Measurements from ENCODE around the gene ADAM22.

ADAM22 gene

GRCh38 chr7:88042803-88043202 lies 108.8 kb downstream of the ADAM22 start:
- no peak overlapping the region for H3K4me2 ChIP-seq (ENCODE audit: low read length)
- H3K9me2 ChIP-seq (replicated peaks; ENCODE audit: control insufficient read depth, low read length), result no peaks in the 10 kb centered on the region

GRCh38 chr7:88044069-88044468 lies 110.0 kb downstream of the ADAM22 start:
- Histone ChIP-seq H3K27me3 (ENCODE audit: control insufficient read depth, low read length) (no peaks in the 10 kb centered on the region), H3K4me1 (ENCODE audit: control insufficient read depth, low read length) (no peaks in the 10 kb centered on the region), H3K79me2 (ENCODE audit: control insufficient read depth, low read length) (no peaks in the 10 kb centered on the region), H3K9me3 (ENCODE audit: control insufficient read depth, insufficient read depth, low read length) (no peaks in the 10 kb centered on the region), H3F3A (ENCODE audit: control insufficient read depth, insufficient read depth) (no peaks in the 10 kb centered on the region), H4K20me1 (ENCODE audit: control insufficient read depth, insufficient read depth, low read depth, low read length) (no peaks in the 10 kb centered on the region), H3K4me3 (ENCODE audit: low read length) (no peak overlapping the region), H3K4me2 (ENCODE audit: low read length) (no peak overlapping the region), H3K27ac (ENCODE audit: low read depth, low read length) (no peak overlapping the region), H3K9me2 (replicated peaks; ENCODE audit: control insufficient read depth, low read length) (no peaks in the 10 kb centered on the region), H3K36me3 (ENCODE audit: control insufficient read depth, low read length) (no peaks in the 10 kb centered on the region)
- TF ChIP-seq EZH2phosphoT487 (IDR thresholded peaks at IDR 0.05; ENCODE audit: borderline replicate concordance, low read length), result no peak
- TF ChIP-seq, protein P1, sequence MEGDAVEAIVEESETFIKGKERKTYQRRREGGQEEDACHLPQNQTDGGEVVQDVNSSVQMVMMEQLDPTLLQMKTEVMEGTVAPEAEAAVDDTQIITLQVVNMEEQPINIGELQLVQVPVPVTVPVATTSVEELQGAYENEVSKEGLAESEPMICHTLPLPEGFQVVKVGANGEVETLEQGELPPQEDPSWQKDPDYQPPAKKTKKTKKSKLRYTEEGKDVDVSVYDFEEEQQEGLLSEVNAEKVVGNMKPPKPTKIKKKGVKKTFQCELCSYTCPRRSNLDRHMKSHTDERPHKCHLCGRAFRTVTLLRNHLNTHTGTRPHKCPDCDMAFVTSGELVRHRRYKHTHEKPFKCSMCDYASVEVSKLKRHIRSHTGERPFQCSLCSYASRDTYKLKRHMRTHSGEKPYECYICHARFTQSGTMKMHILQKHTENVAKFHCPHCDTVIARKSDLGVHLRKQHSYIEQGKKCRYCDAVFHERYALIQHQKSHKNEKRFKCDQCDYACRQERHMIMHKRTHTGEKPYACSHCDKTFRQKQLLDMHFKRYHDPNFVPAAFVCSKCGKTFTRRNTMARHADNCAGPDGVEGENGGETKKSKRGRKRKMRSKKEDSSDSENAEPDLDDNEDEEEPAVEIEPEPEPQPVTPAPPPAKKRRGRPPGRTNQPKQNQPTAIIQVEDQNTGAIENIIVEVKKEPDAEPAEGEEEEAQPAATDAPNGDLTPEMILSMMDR (IDR thresholded peaks at IDR 0.05; ENCODE audit: low read depth, low read length, poor library complexity, severe bottlenecking), result no peak

More at GRCh38 chr7:88042803-88043202, 108.8 kb downstream of the ADAM22 start:
- Histone ChIP-seq H3K27ac (ENCODE audit: low read depth, low read length) (no peak overlapping the region), H3K27me3 (ENCODE audit: control insufficient read depth, low read length) (no peaks in the 10 kb centered on the region), H3K36me3 (ENCODE audit: control insufficient read depth, low read length) (no peaks in the 10 kb centered on the region), H3F3A (ENCODE audit: control insufficient read depth, insufficient read depth) (no peaks in the 10 kb centered on the region), H3K4me3 (ENCODE audit: low read length) (no peak overlapping the region), H3K4me1 (ENCODE audit: control insufficient read depth, low read length) (no peaks in the 10 kb centered on the region), H4K20me1 (ENCODE audit: control insufficient read depth, insufficient read depth, low read depth, low read length) (no peaks in the 10 kb centered on the region), H3K9me3 (ENCODE audit: control insufficient read depth, insufficient read depth, low read length) (no peaks in the 10 kb centered on the region), H3K79me2 (ENCODE audit: control insufficient read depth, low read length) (no peaks in the 10 kb centered on the region)
- TF ChIP-seq, protein P1 (IDR thresholded peaks at IDR 0.05; ENCODE audit: low read depth, low read length, poor library complexity, severe bottlenecking), result no peak
- TF ChIP-seq EZH2phosphoT487 (IDR thresholded peaks at IDR 0.05; ENCODE audit: borderline replicate concordance, low read length), result no peak

- H3K27me3 ChIP-seq (ENCODE audit: control insufficient read depth, low read length), result no peaks in the 10 kb centered on the region
- TF ChIP-seq, protein P1 (IDR thresholded peaks at IDR 0.05; ENCODE audit: low read depth, low read length, poor library complexity, severe bottlenecking), result no peak
- TF ChIP-seq EZH2phosphoT487 (IDR thresholded peaks at IDR 0.05; ENCODE audit: borderline replicate concordance, low read length), result no peak
- no peaks in the 10 kb centered on the region for H3K9me2 ChIP-seq (replicated peaks; ENCODE audit: control insufficient read depth, low read length)
- no peaks in the 10 kb centered on the region for H3K79me2 ChIP-seq (ENCODE audit: control insufficient read depth, low read length)
- no peak overlapping the region for H3K4me2 ChIP-seq (ENCODE audit: low read length)
- H3K36me3 ChIP-seq (ENCODE audit: control insufficient read depth, low read length), result no peaks in the 10 kb centered on the region
- no peak overlapping the region for H3K27ac ChIP-seq (ENCODE audit: low read depth, low read length)
- no peak overlapping the region for H3K4me3 ChIP-seq (ENCODE audit: low read length)
- H3K4me1 ChIP-seq (ENCODE audit: control insufficient read depth, low read length), result no peaks in the 10 kb centered on the region
- H4K20me1 ChIP-seq (ENCODE audit: control insufficient read depth, insufficient read depth, low read depth, low read length), result no peaks in the 10 kb centered on the region
- no peaks in the 10 kb centered on the region for H3K9me3 ChIP-seq (ENCODE audit: control insufficient read depth, insufficient read depth, low read length)
- H3F3A ChIP-seq (ENCODE audit: control insufficient read depth, insufficient read depth), result no peaks in the 10 kb centered on the region
Measured at GRCh38 chr7:88046839-88047573, 113.0 kb downstream of the ADAM22 start.

Data from DOHH2 (cell line).